GM18907 (cell line): Measurements from ENCODE around the gene ZNF326.

Experiments used
- ATAC-seq: cut with Tn5 transposase; IDR thresholded peaks from one replicate; pipeline ENCODE4 v1.9.1; 2021; ENCODE audit warnings: mild to moderate bottlenecking, moderate library complexity; ENCODE audit not compliant: unreplicated experiment

The ZNF326 gene

DNA sequence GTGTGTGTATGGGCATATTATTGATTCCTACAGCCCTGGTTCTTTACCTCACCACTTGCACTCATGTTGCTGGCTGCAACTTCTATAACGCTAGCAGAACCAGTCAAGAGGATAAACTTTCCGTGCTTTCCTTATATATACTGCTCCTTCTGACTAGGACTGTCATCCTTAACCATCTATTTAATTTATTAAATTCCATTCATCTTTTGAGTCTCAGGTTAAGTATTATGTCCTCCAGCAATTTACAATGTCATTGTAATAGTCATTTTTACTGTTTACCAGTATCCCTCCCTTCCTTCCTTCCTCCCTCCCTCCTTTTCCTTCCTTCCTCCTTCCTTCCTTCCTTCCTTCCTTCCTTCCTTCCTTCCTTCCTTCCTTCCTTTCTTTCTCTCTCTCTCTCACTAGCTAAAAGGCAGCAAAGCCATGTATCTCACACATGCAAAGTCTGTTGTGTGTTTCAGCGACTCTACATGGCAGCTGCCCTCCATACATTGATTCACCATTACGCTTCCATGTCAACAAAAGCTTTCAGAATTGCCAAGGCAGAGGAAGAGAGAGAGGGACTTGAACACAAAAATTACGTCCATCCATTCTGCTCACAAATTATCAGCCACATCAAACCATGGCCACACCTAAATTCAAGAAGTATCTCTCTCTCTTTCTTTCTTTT, 73.8 kb downstream of the ZNF326 start:
- ATAC-seq, result no peak

DNA sequence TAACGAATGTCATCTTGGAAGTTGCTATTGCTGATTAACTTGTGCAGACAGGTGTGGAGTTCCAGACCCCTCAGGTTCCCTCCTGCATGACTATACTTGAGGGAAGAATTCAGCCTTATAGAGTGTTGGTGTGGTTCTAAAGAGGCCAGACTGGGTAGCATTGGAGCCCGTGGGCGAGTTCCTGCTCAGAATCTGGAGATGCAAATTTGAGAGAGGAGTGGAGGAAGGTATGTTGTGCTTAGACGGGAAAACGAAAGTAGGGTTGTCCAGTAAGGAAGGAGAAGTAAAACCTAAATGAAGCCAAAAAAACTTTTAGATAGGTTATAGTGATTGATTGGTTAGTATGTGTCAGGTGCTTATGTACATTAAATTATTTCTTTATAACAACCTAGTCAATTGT, 79.2 kb downstream of the ZNF326 start:
- ATAC-seq, result no peak

DNA sequence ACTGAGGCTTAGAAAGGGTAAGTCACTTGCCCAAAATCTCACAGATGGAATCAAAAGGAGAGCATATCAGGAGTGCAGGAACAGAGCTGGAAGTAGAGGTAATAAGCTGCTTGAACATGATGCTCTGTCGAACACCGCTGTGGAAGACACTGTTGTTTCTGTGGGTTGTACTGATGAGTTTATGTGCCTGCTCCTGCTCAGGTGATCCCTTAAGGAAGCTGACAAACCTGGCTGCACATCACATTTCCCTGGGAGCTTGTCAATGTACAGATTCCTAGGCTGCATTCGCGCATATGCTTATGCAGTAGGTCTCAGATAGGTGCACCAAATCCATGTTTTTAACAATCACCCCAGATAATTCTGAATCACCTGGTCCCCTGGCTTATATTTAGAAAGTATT, 79.7 kb downstream of the ZNF326 start:
- no peak for ATAC-seq

DNA sequence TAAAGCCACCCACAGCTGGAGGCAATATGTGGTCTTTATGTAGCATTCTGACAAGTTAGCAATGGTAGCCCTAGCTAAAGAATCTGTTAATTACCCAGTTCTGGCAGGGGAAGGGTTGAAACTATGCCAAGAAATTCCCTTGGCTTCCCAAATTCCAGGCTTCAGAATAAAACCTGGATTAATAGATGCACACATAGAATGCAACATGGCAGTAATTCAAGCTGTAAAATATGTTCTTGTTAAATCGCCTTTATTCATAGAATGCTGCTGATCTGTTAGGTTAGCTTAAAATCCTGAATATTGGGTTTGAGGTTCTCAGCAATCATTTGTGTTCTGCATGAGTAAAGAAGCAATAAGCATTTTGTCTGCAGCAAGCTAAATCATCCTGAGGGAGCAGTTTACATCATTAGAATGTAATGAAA, 80.1 kb downstream of the ZNF326 start:
- ATAC-seq, result no peak

DNA sequence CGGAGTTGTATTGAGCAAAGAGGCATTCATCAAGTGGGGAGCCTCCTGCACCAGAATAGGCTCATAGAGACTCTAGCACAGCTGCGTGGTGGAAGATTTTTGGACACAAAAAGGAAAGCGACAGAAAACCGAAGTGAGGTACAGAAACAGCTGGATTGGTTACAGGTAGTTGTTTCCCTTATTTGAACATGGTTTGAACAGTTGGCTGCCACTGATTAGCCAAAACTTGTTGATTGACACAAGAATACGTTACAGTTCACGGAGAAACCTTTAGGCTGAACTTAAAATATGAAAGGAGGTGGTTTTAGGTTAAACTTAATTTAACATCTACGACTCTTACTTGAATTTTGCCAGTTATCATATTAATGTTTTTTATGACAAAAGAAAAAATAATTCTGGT, 89.1 kb downstream of the ZNF326 start:
- ATAC-seq, result no peak
